K562 (cell line): ENCODE measurements around the gene TLNRD1. TPM values are rescaled to one million over a fixed set of nuclear protein-coding genes. Genes with fewer than 3 reads are reported as not detected.

ENCODE experiments used
- DEAF1 ChIP-seq: fragments of 450-650 bp; formaldehyde crosslinking; IDR thresholded peaks from 2 replicates; pipeline ENCODE4 v1.4.0; 2020; ENCODE audit warnings: mild to moderate bottlenecking, moderate library complexity
- MGA ChIP-seq: fragments of 450-650 bp; IDR thresholded peaks from 2 replicates; pipeline ENCODE4 v1.6.1; 2016; ENCODE audit warnings: mild to moderate bottlenecking, moderate library complexity
- NR4A1 ChIP-seq, 2 experiments: fragments of 250-450 bp in 1 of 2; fragments of 450-650 bp in 1 of 2; sonication (Bioruptor Pico) in 1 of 2; IDR thresholded peaks; 2 replicates each; pipeline versions ENCODE4 v1.4.0 to v1.6.1; 2016 to 2020; ENCODE audit warnings: mild to moderate bottlenecking in 2 of 2, missing compliant biosample characterization in 1 of 2, missing genetic modification characterization in 1 of 2, moderate library complexity in 1 of 2
- RAD51 ChIP-seq: fragments of 450-650 bp; IDR thresholded peaks from 2 replicates; pipeline ENCODE4 v1.7.1; 2016; ENCODE audit warnings: low read depth, mild to moderate bottlenecking, borderline replicate concordance
- ZNF318 ChIP-seq, 2 experiments: fragments of 450-650 bp; IDR thresholded peaks; 2 replicates each; pipeline ENCODE4 v1.6.1; 2016; ENCODE audit warnings: mild to moderate bottlenecking in 2 of 2, borderline replicate concordance in 1 of 2, low read depth in 1 of 2, moderate library complexity in 1 of 2
- polyA plus RNA-seq, 8 experiments: library from polyadenylated mRNA; depleted of rRNA in 4 of 8; stranded (reverse) in 5 of 8; unstranded in 3 of 8; fragments of >200 nt; fragmentation: Nextera tagmentation in 2 of 8; fragmentation: Illumina TruSeq in 1 of 8; extraction: Ambion mirVana in 2 of 8; extraction: Trizol in 1 of 8; gene quantifications; 2 replicates each; pipeline versions ENCODE4 v1.2.1 to v1.2.3, GENCODE V29; 2011 to 2014; ENCODE audit warnings: inconsistent platforms in 1 of 8, missing spikeins in 1 of 8
- total RNA-seq, 7 experiments: library from RNA; depleted of rRNA in 6 of 7; stranded (reverse); fragments of >200 nt in 6 of 7; fragmentation: Illumina TruSeq in 2 of 7; extraction: Trizol in 2 of 7; gene quantifications; 2 replicates each; pipeline versions ENCODE4 v1.2.1 to v1.2.3, GENCODE V29; 2011 to 2021; ENCODE audit warnings: low replicate concordance in 1 of 7

Gene TLNRD1
- total and polyA plus RNA-seq, 9 of the 15 experiments (the other 6 are each of a cell fraction or from before 2014, with no cell fraction given): 1.1 to 33.1 (median 5.7) TPM

- TF ChIP-seq MGA: 0 out of 2 replicates have a peak, but pooled peaks have one; percentile 8
- TF ChIP-seq RAD51: peak; percentile 52; the same call in 1 of the 2 replicates
- TF ChIP-seq DEAF1: no peak
- no peak for TF ChIP-seq ZNF318 (IDR thresholded peaks at IDR 0.05; ENCODE audit: borderline replicate concordance in 1 of 2, low read depth in 1 of 2)
- no peak for TF ChIP-seq NR4A1 (CRISPR knock-in tag; IDR thresholded peaks at IDR 0.05)
- TF ChIP-seq NR4A1 (tag; IDR thresholded peaks at IDR 0.05): no peak
Measured at GRCh38 chr15:81018197-81018596, 17.5 kb downstream of the TLNRD1 start (continued).
